ENCODE results near the gene TTC23. TPM values are rescaled to one million over a fixed set of nuclear protein-coding genes. Genes with fewer than 3 reads are reported as not detected.

The TTC23 gene
- total and polyA plus RNA-seq, 9 of the 15 experiments (the other 6 are each of a cell fraction or from before 2014, with no cell fraction given) = 0.41 to 4.5 (median 2.5) TPM

DNA sequence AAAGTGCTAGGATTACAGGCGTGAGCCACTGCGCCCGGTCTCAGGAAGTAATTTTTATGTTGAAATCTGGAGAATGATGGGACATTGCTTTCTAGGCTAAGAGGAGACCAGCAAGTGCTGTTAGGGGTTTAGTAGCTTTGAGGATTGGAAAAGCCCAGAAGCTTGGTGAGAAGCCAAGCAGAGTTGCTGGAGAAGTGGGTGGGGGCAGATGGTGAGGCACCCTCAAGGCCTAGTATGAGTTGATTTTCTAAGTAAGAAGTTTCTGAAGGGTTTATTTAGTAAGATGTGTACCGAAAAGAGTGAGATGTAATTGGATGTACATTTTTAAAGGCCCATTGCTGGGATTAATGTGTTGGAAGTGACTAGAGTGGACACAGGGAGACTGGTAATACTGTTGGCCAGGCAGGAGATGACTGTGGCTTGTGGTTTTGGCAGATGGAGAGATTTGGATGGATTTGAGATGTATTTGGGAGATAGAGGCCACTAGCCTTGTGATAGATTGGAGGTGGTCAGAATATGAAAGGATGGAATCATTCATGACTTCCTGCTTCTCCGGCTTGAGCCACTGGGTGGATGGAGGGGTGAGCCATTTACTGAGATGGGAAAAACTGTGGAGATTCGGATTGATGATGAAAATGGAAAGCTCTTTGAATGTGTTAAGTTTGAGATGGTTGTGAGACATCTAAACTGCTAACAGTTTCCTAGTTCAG, 4.2 kb upstream of the TTC23 start:
- H3K4me3 ChIP-seq = no peak overlapping the region
- no peak overlapping the region for H3K27ac ChIP-seq (ENCODE audit: extremely low read depth, low read depth, low read length)
- CTCF ChIA-PET (ENCODE audit: low intra/inter-chr PET ratio) = no interaction called here
- no peaks in the 10 kb centered on the region for H3K9me3 ChIP-seq (replicated peaks; ENCODE audit: control insufficient read depth, insufficient read depth, low read depth, low read length)
- no peak overlapping the region for H3K9ac ChIP-seq (ENCODE audit: insufficient read depth in 1 of 2, low read depth in 2 of 2, low read length in 2 of 2)
- ATAC-seq = no peak
- no peaks in the 10 kb centered on the region for H3K27me3 ChIP-seq (ENCODE audit: control insufficient read depth in 2 of 2, insufficient read depth in 2 of 2, low read length in 2 of 2)
- H3K4me2 ChIP-seq (ENCODE audit: insufficient read depth, low read length) = no peak overlapping the region
- no TSS peak for BruUV-seq (replicated peaks)
- H3K79me2 ChIP-seq (ENCODE audit: control insufficient read depth, insufficient read depth, low read length) = no peaks in the 10 kb centered on the region
- no peak for FAIRE-seq
- DNase-seq (ENCODE audit: extremely low read depth in 1 of 4, low spot score in 3 of 4) = no peak
- in situ Hi-C loops (cut with MboI) = no loop called here
- TF ChIP-seq ZSCAN29 (IDR thresholded peaks at IDR 0.05) (no peak), ESRRA (IDR thresholded peaks at IDR 0.05; ENCODE audit: borderline replicate concordance, low read depth) (peak; percentile 71; the same call in 1 of the 2 replicates)
- POLR2A ChIA-PET = interaction anchor here (1.8 kb wide), 1 partner anchor 9 kb away, joined by 4 read pairs; no protein-coding TSS in a partner anchor
- peaks cover 0 to 4% of the 10 kb centered on the region in 2 experiments; a peak in 1 of 5 replicates for H3K4me1 ChIP-seq (replicated peaks in 1 of 2; ENCODE audit: control insufficient read depth in 2 of 2, insufficient read depth in 2 of 2, low read length in 2 of 2)
- H4K20me1 ChIP-seq (replicated peaks; ENCODE audit: control insufficient read depth, insufficient read depth, low read length) = no peaks in the 10 kb centered on the region
- WGBS (ENCODE audit: insufficient coverage, low coverage, missing lambda C conversion rate) = 39% methylated on average over 6 of the region's 6 CpGs
- H3K36me3 ChIP-seq (ENCODE audit: control insufficient read depth, insufficient read depth, low read length) = no peaks in the 10 kb centered on the region
- H2AFZ ChIP-seq (ENCODE audit: low read depth, low read length) = no peak overlapping the region
- H3K9me1 ChIP-seq (ENCODE audit: control insufficient read depth, insufficient read depth, low read length) = no peaks in the 10 kb centered on the region
- intact Hi-C loops (cut with micrococcal nuclease) = no loop called here

DNA sequence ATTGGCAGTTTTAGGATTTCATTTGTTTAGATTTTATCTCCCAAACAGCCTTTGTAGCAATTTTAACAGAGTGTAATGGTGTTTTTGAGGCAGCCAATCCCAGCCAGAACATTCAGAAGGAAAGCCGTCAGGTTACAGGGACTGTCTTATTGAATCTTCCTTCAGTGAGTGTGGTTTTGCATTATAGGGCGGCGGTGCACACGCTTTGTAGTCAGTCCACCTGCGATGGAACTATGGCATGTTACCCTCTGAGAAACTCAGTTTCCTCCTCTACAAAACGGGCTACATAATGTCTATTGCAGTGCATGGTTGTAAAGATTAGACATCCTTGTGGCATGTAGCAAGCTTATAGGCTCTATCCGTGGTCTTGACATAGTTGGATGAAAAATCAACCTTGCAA, 2.9 kb upstream of the TTC23 start:
- WGBS (ENCODE audit: insufficient coverage, low coverage, missing lambda C conversion rate) = 57% methylated on average over 7 of the region's 7 CpGs
- H3K27ac ChIP-seq (ENCODE audit: extremely low read depth, low read depth, low read length) = no peak overlapping the region
- BruUV-seq (replicated peaks) = TSS peak; percentile 71
- DNase-seq (ENCODE audit: extremely low read depth in 1 of 4, low spot score in 3 of 4) = no peak
- peak overlapping the region; percentile 85; the same call in 1 of the 2 replicates for H2AFZ ChIP-seq (ENCODE audit: low read depth, low read length)
- in situ Hi-C loops (cut with MboI) = no loop called here
- no peak for ATAC-seq
- peaks cover 0 to 4% of the 10 kb centered on the region in 2 experiments; a peak in 1 of 5 replicates for H3K4me1 ChIP-seq (replicated peaks in 1 of 2; ENCODE audit: control insufficient read depth in 2 of 2, insufficient read depth in 2 of 2, low read length in 2 of 2)
- ChIA-PET CTCF (ENCODE audit: low intra/inter-chr PET ratio) (no interaction called here), POLR2A (interaction anchor here (1.3 kb wide), 1 partner anchor 8 kb away, joined by 5 read pairs; no protein-coding TSS in a partner anchor)
- no peaks in the 10 kb centered on the region for H4K20me1 ChIP-seq (replicated peaks; ENCODE audit: control insufficient read depth, insufficient read depth, low read length)
- no peaks in the 10 kb centered on the region for H3K9me1 ChIP-seq (ENCODE audit: control insufficient read depth, insufficient read depth, low read length)
- peak overlapping the region; percentile 71; the same call in 1 of the 2 replicates for H3K4me3 ChIP-seq
- H3K9ac ChIP-seq (ENCODE audit: insufficient read depth in 1 of 2, low read depth in 2 of 2, low read length in 2 of 2) = no peak overlapping the region
- peak overlapping the region; percentile 81; the same call in 1 of the 2 replicates for H3K4me2 ChIP-seq (ENCODE audit: insufficient read depth, low read length)
- no peaks in the 10 kb centered on the region for H3K79me2 ChIP-seq (ENCODE audit: control insufficient read depth, insufficient read depth, low read length)
- H3K36me3 ChIP-seq (ENCODE audit: control insufficient read depth, insufficient read depth, low read length) = no peaks in the 10 kb centered on the region
- TF ChIP-seq POLR2G (IDR thresholded peaks at IDR 0.05; ENCODE audit: low read depth, low read length) = no peak
- TF ChIP-seq KDM2B (CRISPR knock-in tag; IDR thresholded peaks at IDR 0.05) = no peak
- no peak for TF ChIP-seq GABPB1 (CRISPR knock-in tag; IDR thresholded peaks at IDR 0.05)
- TF ChIP-seq ZNF57 (CRISPR knock-in tag; IDR thresholded peaks at IDR 0.05) = no peak
- no peak for TF ChIP-seq EWSR1 (IDR thresholded peaks at IDR 0.05; ENCODE audit: borderline replicate concordance, low read depth, partially characterized antibody)
- TF ChIP-seq, protein P1, sequence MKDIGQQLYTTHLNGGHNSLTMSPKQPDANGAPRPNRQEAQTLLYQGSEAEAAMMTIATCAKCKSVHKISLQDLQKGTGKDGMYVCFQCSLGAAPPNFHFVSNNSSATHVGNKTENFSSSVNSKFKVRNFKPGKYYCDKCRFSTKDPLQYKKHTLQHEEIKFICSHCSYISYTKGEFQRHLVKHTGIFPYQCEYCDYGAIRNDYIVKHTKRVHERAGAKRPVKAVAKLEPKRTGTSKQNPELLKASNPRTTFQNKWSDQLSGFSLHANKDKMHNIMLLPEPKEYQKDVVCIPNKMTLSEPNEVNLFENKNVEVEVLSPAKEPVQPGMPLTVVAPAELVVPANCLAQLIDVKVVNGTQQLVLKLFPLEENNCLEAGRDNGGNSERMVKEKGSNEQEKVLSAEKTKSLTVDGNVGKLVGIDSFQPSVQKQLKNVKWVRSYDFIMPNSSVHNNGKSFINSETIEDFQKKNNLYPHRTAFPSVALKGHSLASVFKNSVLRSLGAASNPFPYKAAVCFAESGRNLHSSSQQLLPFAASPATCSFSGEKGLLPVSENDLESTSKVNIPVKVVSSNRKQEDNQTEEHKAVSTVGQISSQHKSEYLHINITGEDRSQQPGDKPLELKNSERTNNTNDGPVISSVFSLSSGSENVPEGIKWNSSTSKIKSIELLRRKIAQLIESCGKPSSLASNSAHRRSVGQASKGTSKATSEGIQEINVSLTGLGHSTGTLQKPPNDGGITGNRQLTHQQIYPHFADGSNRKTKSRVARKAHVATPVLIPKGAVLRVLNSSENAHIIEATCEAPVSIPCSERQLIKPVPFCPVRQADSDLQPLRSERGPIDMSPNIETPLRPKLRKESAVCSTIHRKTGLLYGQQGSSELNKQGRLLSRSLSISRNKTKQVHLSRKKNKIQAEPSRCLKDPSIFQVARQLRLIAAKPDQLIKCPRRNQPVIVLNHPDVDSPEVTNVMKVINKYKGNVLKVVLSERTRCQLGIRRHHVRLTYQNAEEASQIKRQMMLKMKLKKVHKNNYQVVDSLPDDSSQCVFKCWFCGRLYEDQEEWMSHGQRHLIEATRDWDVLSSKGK (CRISPR knock-in tag; IDR thresholded peaks at IDR 0.05) = no peak
- no peak for TF ChIP-seq ZNF778 (CRISPR knock-in tag; IDR thresholded peaks at IDR 0.05)
- intact Hi-C loops (cut with micrococcal nuclease) = no loop called here
- no peak for FAIRE-seq
- H3K27me3 ChIP-seq (ENCODE audit: control insufficient read depth in 2 of 2, insufficient read depth in 2 of 2, low read length in 2 of 2) = no peaks in the 10 kb centered on the region
- H3K9me3 ChIP-seq (replicated peaks; ENCODE audit: control insufficient read depth, insufficient read depth, low read depth, low read length) = no peaks in the 10 kb centered on the region

All from K562 (cell line).